Measurements from ENCODE around the gene FOCAD.

GRCh38 chr9:20854444-20854843 lies 170.4 kb downstream of the FOCAD start:
- TF ChIP-seq, protein P1, sequence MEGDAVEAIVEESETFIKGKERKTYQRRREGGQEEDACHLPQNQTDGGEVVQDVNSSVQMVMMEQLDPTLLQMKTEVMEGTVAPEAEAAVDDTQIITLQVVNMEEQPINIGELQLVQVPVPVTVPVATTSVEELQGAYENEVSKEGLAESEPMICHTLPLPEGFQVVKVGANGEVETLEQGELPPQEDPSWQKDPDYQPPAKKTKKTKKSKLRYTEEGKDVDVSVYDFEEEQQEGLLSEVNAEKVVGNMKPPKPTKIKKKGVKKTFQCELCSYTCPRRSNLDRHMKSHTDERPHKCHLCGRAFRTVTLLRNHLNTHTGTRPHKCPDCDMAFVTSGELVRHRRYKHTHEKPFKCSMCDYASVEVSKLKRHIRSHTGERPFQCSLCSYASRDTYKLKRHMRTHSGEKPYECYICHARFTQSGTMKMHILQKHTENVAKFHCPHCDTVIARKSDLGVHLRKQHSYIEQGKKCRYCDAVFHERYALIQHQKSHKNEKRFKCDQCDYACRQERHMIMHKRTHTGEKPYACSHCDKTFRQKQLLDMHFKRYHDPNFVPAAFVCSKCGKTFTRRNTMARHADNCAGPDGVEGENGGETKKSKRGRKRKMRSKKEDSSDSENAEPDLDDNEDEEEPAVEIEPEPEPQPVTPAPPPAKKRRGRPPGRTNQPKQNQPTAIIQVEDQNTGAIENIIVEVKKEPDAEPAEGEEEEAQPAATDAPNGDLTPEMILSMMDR (conservative IDR thresholded peaks at IDR 0.05; ENCODE audit: low read length), result no peak
- no peak for TF ChIP-seq EZH2phosphoT487 (IDR thresholded peaks at IDR 0.05; ENCODE audit: borderline replicate concordance, low read depth, low read length)
